LHCN-M2 (cell line): ENCODE results near the gene CTIF. TPM values are rescaled to one million over a fixed set of nuclear protein-coding genes. Genes with fewer than 3 reads are reported as not detected.
A peak's percentile ranks its signal among the peaks of the same experiment; 100 is the strongest.

Experiments used
- DNase-seq: peaks from one replicate; pipeline ENCODE4 v3.0.0-alpha.2; 2012; ENCODE audit warnings: low read depth
- total RNA-seq: library from RNA; depleted of rRNA; stranded (reverse); fragments of >200 nt; gene quantifications from 2 replicates; pipeline ENCODE4 v1.2.3, GENCODE V29; 2014

Gene CTIF
- total RNA-seq, 1 experiment from 2014 or later, result 18.1 TPM

DNA sequence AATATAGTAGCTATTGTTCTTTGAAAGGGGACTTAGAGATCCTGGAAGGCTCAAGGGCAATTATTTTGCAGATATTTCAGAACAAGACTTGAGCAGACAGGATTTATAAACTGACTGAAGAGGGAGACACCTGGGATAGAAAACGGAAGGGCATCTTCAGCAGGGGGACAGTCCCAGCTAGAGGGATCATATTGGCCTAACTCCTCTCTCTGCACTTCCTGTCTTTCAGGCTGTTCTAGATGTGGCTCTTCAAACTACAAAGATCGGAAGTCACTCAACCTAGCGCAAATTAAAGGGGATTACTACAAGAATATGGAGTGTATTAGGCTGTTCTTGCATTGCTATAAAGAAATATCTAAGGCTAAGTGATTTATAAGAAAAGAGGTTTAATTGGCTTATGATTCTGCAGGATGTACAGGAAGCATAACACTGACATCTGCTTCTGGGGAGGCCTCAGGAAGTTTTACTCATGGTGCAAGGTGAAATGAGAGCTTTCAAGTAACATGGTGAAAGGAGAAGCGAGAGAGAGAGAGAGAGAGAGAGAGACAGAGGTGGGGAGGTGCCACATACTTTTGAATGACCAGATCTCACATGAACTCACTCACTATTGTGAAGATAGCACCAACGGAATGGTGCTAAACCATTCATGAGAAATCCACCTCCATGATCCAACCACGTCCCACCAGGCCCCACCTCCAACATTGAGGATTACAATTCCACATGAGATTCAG, 5.3 kb upstream of the CTIF start:
- DNase-seq, result no peak

DNA sequence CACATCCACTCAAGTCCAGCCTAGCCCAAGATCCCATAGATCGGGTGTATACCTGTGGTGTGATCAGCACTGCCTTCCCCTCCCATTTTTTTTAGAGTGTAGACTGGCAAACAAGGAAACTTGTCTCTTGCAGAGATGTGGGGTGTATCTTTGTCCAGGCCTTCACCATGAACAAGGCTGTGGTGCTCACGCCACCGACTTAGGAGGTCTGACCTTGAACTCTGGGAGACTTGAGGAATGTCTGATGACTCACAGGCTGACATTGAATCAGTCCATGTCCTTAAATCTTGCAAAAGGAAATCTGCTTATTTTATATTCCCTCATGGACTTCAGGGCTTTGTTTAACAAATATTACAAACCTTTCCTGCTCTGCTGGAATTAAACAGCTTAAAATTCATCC, 4.5 kb upstream of the CTIF start:
- DNase-seq, result peak; percentile 86

GRCh38 chr18:48535956-48536355, 2.9 kb upstream of the CTIF start:
- no peak for DNase-seq

DNA sequence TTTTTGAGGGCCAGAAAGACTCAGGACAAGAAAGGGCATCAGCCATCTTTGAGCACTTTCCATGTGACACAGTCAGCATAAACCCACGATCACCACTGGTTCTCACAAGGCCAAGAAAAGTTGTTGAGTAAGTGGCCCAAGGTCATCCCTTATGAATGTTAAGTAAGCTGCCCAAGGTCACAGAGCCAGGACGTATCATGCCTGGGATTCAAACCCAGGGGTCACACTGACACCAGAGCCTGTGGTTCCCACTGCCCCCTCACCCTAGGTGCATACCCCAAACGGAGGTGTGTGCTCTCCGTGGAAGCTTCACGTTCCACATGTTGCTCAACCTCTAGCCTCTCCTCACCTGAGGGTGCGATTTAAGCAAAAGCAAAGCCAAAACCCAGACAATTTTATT, 2.3 kb upstream of the CTIF start:
- no peak for DNase-seq

DNA sequence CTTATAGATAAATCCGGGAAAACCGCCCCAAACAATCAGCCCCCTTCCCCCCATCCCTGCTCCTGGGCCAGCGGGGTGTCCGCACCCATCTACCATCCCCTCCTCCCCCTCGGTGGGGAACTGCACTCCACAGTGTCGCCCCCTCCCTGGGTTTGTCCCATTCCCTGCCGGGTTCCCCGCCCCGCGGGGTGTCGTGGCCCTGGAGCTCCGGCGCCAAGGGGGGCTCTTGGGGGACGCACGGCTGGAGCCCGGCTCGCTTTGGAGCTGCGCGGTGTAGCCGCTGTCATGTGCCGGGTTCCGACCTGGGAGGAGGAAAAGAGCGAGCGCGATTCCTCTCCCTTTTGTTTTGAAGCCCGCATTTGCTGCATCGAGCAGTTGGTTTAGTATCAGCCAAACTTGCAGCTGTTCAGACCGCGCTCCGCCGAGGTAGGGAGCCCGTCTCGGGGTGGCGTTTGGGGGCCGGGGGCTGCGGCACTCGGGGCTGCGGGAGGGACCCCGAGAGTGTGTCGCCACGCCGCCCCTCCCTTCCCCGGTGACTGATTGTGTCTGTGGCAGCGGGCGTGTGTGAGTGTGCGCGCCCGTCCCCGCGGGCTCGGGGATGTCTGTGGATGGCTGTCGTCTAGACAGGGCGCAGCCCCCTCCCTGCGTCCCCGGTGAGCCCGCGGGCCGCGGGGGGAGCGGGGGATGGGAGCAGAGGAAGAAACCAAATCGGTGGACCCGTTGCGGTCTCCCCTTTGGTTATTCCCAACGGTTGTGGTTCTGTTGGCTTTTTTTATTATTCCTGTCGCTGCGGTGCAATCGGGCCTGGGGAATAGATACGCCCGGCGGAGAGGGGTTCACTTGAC, 797 bp downstream of the CTIF start:
- DNase-seq, result peak; percentile 63

DNA sequence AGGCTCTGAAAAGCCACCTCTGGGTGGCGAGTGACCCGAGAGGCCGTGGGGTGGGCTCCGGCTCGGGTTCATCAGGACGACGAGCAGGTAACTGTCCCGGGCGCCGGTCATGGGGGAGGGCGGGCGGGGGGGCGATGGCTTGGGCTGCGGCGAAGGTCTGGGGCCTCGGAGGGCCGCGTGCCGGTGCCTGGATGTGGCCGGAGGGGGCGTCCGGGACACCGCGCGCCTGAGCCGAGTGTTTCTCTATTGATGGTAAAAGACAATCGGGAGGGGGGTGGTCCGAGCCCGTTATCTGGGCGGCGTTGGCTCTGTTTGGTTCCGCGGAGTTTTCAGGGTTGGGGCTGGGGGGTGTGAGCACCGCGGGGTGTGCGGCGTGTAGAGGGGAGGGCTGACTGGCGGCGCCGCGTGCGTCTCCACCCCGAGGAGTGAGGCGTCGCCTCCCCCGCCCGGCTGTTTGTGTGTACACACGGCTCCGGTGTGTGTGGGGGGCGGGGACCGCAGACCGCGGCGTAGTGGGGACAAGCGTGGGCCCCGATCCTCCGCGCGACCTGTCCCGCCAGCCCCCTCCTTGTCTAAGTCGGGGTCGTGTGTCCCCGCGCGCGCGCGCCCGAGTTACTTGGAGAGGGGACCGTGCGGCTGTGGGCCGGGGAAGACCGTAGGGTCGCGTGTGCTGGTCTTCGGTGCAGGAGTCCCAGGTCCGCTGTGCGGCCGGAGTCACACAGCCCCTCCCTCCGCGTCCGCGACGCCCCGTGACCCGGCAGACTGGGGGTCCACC, 1.6 kb downstream of the CTIF start:
- DNase-seq, result peak; percentile 55

GRCh38 chr18:48541026-48541746, 2.4 kb downstream of the CTIF start:
- peak; percentile 79 for DNase-seq

- DNase-seq, result no peak
Measured at GRCh38 chr18:48541747-48542400, 3.0 kb downstream of the CTIF start.

DNA sequence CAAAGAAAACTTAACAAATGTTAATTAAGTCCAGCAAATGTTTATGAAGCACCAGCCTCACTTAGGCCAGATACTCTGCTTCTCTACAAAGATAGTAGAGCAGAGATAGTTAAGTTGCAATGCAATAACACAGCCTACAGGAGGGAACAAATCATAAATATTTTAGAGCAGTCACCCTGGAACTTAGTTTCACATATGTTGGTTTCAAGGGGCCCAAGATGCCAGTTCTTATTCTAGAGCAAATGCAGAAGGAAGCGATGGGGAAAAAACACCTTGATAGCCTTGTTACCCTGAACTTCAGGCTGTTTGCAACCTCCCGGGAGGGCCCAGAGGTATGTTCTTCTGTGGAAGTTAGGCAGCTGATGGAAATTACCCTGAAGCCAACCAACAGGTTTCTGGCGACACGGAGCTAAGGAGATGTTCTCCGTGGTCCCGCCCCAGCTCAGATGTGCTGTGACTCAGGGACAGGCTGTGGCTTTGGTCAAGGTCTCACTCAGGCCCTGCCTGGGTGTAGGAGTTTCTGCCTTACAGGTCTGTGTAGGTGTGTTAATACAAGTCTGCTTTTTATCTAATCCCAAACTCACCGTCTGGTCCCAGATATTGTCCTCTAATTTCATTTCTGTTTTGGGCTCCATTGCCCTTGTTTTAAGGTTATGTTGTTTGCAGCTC, 3.8 kb downstream of the CTIF start:
- DNase-seq, result no peak

- no peak for DNase-seq
Measured at GRCh38 chr18:48543228-48543627, 4.4 kb downstream of the CTIF start.

- no peak for DNase-seq
Measured at GRCh38 chr18:48544116-48544515, 5.3 kb downstream of the CTIF start.

GRCh38 chr18:48544661-48545415, 6.0 kb downstream of the CTIF start:
- no peak for DNase-seq

- DNase-seq, result peak; percentile 40
Measured at GRCh38 chr18:48545757-48546321, 7.0 kb downstream of the CTIF start.

GRCh38 chr18:48546396-48546795, 7.6 kb downstream of the CTIF start:
- DNase-seq, result no peak

GRCh38 chr18:48547531-48547981, 8.7 kb downstream of the CTIF start:
- no peak for DNase-seq

DNA sequence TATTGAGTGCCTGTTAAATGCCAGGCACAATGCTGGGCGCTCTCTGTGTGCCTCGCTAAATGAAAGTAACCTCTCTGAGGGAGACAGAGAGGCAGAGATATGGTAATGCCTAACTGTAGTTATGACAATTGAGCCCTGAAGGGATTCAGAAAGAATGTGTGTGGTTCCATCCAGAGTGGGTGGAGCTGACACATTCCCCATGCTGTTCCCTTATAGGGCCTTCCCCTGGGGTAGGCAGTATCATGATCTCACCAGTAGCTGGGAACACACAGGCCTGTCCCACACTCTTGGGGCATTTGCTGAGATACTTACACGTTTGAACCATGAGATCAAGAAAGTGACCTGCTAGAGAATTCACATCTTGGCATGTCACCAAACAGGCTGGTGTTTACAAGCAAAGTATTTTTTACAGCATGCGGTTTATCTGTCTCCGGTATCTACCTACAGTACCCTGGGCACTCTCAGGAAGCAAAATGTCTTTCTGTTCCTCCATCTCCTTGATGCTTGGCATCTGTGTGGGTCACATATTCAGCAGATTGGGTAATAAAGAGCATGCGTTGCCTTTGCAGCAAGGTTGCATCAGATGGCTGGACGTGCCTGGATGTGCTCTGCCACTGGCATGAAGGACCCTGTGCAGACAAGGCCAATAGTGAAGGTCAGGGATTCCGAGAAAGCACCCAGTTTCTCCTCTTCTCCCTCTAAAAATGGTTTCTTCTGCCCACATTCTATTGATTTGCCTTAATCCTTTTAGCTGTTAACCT, 9.4 kb downstream of the CTIF start:
- DNase-seq, result peak; percentile 76

- no peak for DNase-seq
Measured at GRCh38 chr18:48548921-48549320, 10.1 kb downstream of the CTIF start.

GRCh38 chr18:48550101-48550729, 11.4 kb downstream of the CTIF start:
- no peak for DNase-seq
